Measurements from ENCODE around the gene EDAR.

EDAR gene

GRCh38 chr2:108941161-108941665 is 47.8 kb downstream of the EDAR start:
- no peak overlapping the region for H3K27ac ChIP-seq (ENCODE audit: low read depth, low read length, poor library complexity, severe bottlenecking)
- H2AFZ ChIP-seq (ENCODE audit: low read length) = no peak overlapping the region
- no peaks in the 10 kb centered on the region for H3F3A ChIP-seq (ENCODE audit: insufficient read depth, low read length)
- H3K4me2 ChIP-seq (ENCODE audit: low read length) = no peak overlapping the region
- H3K4me1 ChIP-seq (ENCODE audit: insufficient read depth, low read length, severe bottlenecking) = no peaks in the 10 kb centered on the region
- no peaks in the 10 kb centered on the region for H3K9me2 ChIP-seq (ENCODE audit: low read depth, low read length)
- H4K20me1 ChIP-seq (ENCODE audit: insufficient read depth, low read length) = no peaks in the 10 kb centered on the region
- H3K79me2 ChIP-seq (ENCODE audit: insufficient read depth, low read length) = no peaks in the 10 kb centered on the region
- H3K4me3 ChIP-seq (ENCODE audit: low read depth, low read length, poor library complexity, severe bottlenecking) = no peak overlapping the region
- TF ChIP-seq CTCF (IDR thresholded peaks at IDR 0.05; ENCODE audit: low read length) (no peak), EZH2 (IDR thresholded peaks at IDR 0.05; ENCODE audit: borderline replicate concordance, low read length) (no peak)
- H3K9me3 ChIP-seq (ENCODE audit: low read length) = no peaks in the 10 kb centered on the region
- H3K36me3 ChIP-seq (ENCODE audit: insufficient read depth, low read length) = no peaks in the 10 kb centered on the region; the same call in 1 of the 2 replicates
- no peaks in the 10 kb centered on the region for H3K27me3 ChIP-seq (ENCODE audit: insufficient read depth, low read length)
- H3K9ac ChIP-seq (ENCODE audit: low read length) = no peak overlapping the region

- H3K4me2 ChIP-seq (ENCODE audit: low read length) = no peak overlapping the region
- H3K36me3 ChIP-seq (ENCODE audit: insufficient read depth, low read length) = no peaks in the 10 kb centered on the region
- H3K4me3 ChIP-seq (ENCODE audit: low read depth, low read length, poor library complexity, severe bottlenecking) = no peak overlapping the region
- no peaks in the 10 kb centered on the region for H3K4me1 ChIP-seq (ENCODE audit: insufficient read depth, low read length, severe bottlenecking)
- H3K79me2 ChIP-seq (ENCODE audit: insufficient read depth, low read length) = no peaks in the 10 kb centered on the region
- H3K27ac ChIP-seq (ENCODE audit: low read depth, low read length, poor library complexity, severe bottlenecking) = no peak overlapping the region
- no peaks in the 10 kb centered on the region for H3K9me3 ChIP-seq (ENCODE audit: low read length)
- H4K20me1 ChIP-seq (ENCODE audit: insufficient read depth, low read length) = no peaks in the 10 kb centered on the region
- TF ChIP-seq CTCF (IDR thresholded peaks at IDR 0.05; ENCODE audit: low read length) = no peak
- no peak for TF ChIP-seq EZH2 (IDR thresholded peaks at IDR 0.05; ENCODE audit: borderline replicate concordance, low read length)
- no peaks in the 10 kb centered on the region for H3F3A ChIP-seq (ENCODE audit: insufficient read depth, low read length)
- H3K27me3 ChIP-seq (ENCODE audit: insufficient read depth, low read length) = no peaks in the 10 kb centered on the region
- no peaks in the 10 kb centered on the region for H3K9me2 ChIP-seq (ENCODE audit: low read depth, low read length)
- no peak overlapping the region for H3K9ac ChIP-seq (ENCODE audit: low read length)
- H2AFZ ChIP-seq (ENCODE audit: low read length) = no peak overlapping the region
Measured at GRCh38 chr2:108940156-108940555, 48.9 kb downstream of the EDAR start.

- no peak overlapping the region for H3K4me3 ChIP-seq (ENCODE audit: low read depth, low read length, poor library complexity, severe bottlenecking)
- H2AFZ ChIP-seq (ENCODE audit: low read length) = no peak overlapping the region
- H3K9ac ChIP-seq (ENCODE audit: low read length) = no peak overlapping the region
- no peaks in the 10 kb centered on the region for H3K4me1 ChIP-seq (ENCODE audit: insufficient read depth, low read length, severe bottlenecking)
- no peaks in the 10 kb centered on the region for H3K79me2 ChIP-seq (ENCODE audit: insufficient read depth, low read length)
- TF ChIP-seq CTCF (IDR thresholded peaks at IDR 0.05; ENCODE audit: low read length) = no peak
- TF ChIP-seq EZH2 (IDR thresholded peaks at IDR 0.05; ENCODE audit: borderline replicate concordance, low read length) = no peak
- H4K20me1 ChIP-seq (ENCODE audit: insufficient read depth, low read length) = no peaks in the 10 kb centered on the region
- H3K27me3 ChIP-seq (ENCODE audit: insufficient read depth, low read length) = no peaks in the 10 kb centered on the region
- no peaks in the 10 kb centered on the region for H3F3A ChIP-seq (ENCODE audit: insufficient read depth, low read length)
- H3K36me3 ChIP-seq (ENCODE audit: insufficient read depth, low read length) = no peaks in the 10 kb centered on the region
- H3K9me2 ChIP-seq (ENCODE audit: low read depth, low read length) = no peaks in the 10 kb centered on the region
- H3K9me3 ChIP-seq (ENCODE audit: low read length) = no peaks in the 10 kb centered on the region
- no peak overlapping the region for H3K27ac ChIP-seq (ENCODE audit: low read depth, low read length, poor library complexity, severe bottlenecking)
- no peak overlapping the region for H3K4me2 ChIP-seq (ENCODE audit: low read length)
Measured at GRCh38 chr2:108938077-108938710, 50.8 kb downstream of the EDAR start.
